ENCODE results near the gene LRP1B.

The LRP1B gene

DNA sequence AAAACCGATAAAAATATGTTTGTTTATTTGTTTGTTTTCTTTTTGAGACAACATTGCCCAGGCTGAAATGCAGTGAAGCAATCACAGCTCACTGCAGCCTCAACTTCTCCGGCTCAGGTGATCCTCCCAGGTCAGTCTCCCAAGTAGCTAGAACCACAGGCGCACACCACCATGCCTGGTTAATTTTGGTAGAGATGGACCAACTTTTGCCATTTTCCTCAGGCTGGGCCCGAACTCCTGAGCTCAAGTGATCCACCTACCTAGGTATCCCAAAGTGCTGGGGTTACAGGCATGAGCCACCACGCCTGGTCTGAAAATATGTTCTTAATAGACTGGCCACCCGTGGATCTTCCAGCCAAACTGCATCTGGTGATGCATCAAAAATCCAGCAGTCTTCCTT lies 1867.9 kb downstream of the LRP1B start:
- no peak for DNase-seq

DNA sequence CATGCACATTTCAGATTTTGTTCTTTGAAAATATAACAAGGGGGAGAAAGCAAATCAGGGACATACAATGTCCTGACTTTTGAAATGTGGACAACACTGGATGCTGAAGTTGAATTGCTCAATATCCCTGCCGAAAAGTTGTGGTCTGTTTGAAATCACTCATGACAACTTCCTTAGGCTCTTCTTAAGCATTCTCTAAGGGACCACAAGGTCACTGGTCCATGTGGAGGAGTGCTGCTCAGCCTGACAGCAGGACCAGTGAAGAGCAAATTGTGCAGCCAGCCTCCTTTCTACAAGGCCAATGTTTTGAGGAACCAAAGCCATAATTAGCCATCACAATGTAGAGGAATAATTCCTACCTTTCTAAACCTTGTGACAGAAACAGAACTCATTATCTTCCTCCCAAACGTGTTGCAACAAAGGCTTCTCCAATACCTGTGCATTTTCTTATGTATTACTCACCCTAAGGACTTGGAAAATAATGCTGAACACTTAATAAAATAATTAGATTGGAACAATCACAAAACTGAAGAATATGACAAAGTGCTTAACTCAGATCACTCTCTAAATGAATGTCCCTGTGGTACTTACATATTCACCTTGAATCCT lies 1873.0 kb downstream of the LRP1B start:
- no peak for DNase-seq

DNA sequence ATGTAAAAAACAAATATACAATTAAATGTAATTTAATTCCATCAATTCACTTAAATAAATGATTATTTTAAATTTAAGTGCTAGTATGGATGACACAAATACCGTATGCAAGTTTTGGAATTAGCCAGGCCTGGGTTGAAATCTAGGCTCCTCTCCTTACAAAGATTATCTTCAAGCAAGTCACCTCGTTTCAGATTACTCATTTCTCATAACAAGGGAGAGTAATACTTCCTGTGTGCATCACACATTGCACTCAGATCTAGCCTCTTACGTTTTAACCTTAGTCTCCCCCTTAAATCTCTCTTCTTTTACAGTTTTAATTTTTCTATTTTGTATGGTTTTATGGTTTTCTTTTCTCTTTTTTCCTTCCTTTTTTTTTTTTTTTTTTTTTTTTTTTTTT lies 1874.7 kb downstream of the LRP1B start:
- no peak for DNase-seq

DNA sequence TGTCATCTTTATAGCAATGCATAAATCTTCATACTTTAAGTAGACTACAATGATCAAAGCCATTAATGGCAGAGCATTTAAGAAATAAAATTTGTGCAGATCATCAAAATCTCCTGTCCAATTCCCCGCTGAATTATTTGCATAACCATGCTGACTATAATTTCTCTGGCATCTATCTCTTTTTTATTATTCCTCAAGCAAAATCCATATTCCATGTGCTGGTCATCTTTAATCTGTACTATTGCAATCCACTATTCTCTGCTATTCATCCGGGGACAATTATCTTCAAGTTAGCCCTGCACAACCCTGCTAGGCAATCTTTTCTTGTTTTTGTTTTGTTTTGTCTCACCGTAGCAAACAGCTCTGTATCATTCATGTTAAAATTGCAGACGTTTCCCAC lies 1881.0 kb downstream of the LRP1B start:
- DNase-seq: no peak

DNA sequence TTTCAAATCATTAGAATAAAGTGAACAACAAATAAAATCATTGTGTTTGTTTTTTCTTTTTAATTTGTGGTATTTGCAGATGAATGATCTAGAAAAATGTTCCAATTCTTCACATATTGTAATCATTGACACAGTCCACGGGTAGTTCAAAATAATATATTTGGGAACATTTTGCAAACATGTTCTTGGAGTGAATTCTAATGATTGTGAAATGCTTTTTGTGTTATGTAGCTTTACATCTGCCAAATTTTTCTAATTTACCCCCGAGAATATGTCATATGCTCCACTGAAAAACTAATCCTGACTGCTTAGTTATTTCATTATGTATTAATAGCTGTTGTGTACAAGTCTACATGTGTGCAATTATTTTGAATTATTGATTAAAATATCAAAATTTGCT lies 1882.2 kb downstream of the LRP1B start:
- no peak for DNase-seq

DNA sequence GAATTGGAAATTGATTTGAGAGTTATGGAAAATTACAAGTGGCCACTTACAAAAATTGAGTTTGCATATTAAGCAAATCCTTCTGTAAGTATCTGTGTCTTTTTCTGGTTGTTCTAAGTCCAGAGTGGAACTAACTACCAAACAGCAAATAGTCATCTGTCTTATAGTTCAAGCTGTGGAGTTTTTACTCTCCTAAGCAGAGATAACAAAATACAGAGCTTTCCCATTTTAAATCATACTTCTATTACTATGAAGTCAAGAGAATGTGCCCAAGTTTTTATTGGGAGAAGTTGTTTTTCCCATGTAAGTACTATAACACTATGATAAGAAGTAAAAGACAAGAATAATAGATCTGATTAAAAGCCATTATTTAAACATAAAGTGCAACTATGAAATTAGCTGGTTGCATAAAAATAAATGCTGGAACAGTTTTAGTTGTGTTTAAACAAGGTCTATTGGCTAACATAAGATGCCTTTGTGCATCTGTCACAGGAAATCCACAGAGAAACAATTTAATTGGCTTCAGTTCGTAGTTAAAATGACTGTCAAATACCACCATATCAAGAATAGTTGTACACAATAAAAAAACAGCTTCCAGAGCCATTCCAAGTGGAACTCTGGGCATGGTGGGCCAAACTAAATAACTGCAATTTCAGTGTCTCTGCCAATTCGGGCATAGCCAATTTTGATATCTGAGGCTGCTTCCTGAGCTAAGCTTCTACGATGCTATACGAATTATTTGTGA lies 1883.2 kb downstream of the LRP1B start:
- DNase-seq: no peak

DNA sequence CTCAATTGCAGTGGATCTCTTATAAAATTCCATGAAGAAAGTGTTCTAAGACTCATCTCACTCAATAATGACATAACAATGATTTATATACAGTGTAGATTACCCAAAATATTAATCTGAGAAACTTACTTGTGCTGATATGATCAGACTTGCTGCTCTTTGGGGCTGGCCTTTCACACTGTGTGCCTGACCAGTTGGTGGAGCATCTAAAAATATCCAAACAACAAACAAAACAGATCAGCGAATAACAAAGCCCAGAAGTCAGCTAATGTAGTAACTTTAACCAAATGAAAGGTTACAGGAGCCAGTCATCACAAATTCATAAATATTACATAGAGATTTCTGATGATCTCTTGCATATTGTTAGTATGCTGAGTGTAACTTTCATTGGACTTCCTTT lies 1883.9 kb downstream of the LRP1B start:
- no peak for DNase-seq

DNA sequence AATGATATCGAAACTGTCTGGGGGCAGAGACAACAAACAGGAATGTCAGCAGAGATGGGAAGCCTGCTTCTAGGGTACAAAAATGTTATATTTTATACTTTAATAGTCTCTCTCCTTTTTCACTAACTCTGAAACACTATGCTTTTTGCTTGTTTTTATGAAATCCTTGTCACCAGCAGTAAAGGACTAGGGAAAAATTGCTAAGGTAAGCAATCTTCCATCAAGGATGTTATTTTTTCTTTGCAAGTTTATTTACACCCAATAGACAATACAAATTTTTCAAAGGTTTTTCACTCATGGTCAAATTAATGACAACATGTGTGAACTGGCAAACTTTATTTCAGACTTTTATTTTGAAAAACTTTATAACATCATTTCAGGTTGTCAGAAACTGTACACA lies 1884.8 kb downstream of the LRP1B start:
- DNase-seq: no peak

DNA sequence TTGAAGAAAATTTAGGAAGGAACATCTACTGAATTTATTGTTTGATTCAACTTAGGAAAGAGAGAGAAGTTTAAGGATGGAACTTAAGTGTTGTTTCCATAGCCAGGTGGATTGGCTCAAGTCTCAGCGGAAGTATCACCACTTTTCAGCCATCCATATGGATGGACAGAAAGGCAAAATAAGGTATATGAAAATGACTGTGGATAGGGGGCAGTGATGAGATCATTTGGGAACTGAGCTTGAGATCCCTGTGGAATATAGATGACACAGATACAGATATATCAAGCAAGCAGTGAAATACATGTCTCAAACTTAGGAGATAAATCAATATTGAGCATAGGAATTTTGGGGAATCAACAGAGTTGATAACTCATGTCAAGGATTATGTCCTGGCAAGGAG lies 1887.9 kb downstream of the LRP1B start:
- DNase-seq: no peak

DNA sequence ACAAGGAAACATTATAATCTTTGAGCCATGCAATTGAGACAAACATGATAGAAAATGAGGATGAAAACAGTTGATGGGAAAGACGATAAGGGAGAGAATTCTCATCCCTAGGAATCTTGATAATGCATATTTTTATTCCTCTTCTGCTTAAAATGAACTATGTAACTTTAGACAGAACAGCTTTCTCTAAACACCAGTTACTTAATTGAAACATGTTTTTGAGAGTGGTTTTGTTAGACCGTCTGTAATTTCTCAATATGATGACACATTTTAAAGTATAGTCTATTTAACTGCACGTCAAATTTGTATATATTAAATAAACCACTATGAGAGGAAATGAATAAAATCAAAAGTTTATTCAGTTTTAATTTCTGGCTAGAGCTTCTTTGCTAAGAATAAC lies 1896.7 kb downstream of the LRP1B start:
- no peak for DNase-seq

DNA sequence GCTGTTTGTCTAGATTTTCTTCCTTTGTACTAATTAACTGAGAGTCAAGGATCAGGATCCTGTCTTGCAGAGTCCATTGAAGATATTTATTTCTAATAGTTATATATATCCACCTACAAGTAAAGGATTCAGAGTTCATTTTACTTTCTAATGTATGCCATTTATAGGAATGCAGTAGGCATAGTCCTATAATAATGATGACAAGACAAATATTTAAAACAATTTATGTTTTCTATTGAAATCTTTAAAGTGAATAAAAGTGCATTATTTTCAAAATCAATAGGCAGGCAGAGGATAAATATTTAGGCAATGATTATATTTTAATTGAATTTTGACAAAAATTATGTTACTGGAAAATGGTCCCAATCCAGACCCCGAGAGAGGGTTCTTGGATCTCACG lies 1919.9 kb downstream of the LRP1B start:
- DNase-seq: no peak

DNA sequence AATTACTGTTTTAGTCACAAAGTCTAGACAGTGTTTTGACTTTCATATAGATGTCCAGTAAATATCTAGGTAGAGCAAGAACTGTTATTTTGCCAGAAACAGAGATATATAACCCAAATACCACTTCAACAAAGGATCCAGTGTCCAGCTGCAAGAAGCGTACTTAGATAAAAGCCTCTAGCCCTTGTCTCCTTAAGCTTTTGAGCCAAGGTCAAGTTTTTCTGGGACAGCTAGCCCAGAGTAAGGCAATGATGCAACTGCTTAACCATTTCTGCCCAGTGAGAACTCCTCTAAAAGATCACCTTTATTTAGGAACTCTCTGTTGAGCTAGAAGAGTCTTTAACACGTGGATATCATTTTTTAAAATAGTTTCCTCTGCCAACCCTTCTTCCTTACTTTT lies 1925.7 kb downstream of the LRP1B start:
- DNase-seq: no peak

DNA sequence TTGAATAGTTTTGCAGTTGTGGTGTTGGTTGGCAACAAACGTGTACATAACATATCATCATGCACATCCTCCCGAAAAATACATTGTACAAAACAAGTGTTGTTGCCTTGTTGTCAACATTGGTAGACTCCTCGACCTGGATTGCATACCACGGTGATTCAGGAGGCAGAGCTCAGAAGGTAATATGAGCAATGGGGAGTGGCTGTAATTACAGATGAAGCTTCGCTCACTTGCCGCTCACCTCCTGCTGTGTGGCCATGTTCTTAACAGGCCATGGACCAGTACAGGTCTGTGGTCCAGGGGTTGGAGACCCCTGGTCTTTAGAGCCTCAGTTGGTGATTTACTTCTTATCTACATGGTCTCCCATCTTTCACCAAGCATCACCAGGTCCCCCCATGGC lies 1927.5 kb downstream of the LRP1B start:
- DNase-seq: no peak

DNA sequence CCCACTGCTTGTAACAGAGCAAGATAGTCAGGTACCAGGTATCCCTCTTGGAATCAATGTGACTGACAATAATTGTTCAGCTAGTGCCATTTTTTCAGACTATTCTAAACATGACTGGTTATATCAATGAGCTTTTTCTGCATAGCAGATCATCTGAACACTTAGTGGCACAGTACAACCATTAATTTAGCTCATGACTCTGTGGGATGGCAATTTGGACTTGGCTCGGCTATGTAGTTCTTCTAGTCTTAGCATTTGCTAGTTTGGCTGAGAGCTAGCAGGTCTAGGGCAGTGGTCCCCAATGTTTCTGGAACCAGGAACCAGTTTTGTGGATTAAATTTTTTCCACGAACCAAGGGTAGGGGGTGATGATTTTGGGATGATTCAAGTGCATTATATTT lies 1929.2 kb downstream of the LRP1B start:
- DNase-seq: no peak

DNA sequence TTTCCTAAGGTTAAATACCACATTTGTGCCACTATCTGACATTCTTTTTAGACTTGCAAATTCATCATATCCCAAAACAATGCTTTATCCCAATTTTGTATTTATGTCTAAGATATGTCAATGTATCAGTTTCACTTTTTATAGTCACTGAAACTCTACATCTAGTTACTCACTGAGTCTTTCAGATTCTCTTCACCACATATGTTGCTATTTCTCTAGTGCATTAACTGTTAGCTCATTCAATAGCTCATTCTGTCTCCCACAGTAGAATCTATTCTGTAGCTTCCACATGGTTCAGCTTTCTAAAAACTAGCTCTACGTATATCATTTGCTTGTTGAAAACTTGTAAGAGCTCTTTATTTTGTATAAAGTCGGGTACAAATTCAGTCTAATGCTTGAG lies 1930.1 kb downstream of the LRP1B start:
- no peak for DNase-seq

DNA sequence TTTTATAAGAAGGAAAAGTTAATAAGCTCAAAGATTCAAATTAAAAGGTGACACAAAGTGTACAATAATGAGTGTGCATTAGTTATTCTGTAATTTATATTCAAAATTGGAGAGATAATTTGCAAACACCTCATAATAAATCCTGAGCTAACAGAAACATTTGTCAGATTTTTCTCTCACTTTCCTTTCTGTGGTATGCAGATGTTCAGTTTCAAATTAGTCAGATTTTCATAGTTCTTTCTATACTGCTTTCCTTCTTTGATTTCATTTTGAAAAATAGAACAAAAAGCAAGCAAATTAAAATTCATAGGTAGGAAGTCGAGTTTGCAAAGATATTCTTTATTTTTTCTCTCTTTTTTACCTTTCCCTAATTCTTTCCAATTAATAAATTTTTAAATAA lies 1930.5 kb downstream of the LRP1B start:
- no peak for DNase-seq

DNA sequence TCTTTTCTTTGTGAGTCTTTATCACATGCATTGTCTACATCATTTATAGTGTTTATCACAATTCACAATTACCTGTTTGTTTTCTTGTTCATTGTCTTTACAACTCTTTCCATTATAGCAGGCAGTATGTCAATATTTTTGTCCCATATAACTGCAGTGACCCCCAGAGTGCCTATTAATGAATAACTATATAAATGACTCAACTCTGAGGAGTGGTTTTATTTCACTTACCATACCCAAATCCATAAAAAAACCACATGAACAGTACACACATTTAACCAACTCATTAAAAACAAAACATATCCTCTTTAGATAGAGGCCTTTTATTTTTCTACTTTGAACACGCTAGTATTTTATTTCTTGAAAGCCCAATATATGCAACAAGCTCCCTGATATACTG lies 1931.5 kb downstream of the LRP1B start:
- DNase-seq: no peak

DNA sequence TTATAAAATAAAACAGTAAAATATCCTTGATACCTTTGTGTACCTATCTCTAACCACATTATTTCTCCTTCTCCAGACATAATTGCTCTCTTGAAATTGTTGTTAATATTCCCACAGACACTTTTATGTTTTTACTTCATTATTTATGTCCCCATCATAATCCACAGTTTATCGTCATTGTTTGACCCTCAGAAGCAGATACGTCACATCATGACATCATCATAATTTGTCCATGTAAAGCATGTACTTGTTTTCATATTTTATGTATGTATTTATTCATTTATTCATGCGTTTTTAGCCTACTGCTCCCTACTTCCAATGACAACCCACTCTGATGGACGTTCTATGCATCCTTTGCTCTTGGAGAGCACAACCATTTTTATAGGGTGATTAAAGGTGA lies 1943.7 kb downstream of the LRP1B start:
- DNase-seq: no peak

DNA sequence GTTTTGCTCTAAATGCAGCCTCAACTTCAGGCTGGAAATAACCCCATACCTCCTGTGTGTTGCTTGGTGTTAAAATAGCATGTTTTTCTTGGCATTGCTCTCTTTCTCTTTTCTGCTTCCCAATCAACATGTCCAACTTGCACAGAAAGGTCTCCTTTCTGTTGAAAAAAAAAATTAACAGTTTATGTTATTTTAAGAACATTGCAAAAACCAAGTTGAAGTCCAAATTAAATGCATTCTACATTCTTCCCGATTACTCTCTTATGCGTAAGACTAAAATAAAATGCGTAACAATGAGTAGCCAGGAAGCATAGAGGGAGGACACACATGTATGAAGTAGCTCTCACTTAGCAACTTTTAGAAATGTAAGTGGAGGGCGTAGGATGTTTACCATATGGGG lies 1944.5 kb downstream of the LRP1B start:
- DNase-seq: no peak

DNA sequence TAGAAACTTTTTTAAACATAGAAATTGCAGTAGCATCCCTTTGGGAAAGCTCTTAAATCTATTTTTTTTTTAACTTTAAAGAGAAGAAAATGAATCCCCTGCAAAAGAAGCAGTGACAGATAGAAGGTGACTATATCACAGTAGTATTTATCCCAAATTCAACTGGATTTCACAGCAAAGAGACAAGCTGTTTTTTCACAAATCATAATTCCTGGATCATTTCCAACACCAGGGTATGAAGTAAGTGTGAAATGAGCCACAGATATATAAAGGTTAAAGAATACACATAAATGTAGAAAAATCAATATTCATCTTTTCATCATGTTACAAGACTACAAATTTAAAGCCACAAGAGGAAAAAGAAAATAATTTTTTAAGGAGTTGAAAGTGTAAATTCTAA lies 1945.7 kb downstream of the LRP1B start:
- DNase-seq: no peak

DNA sequence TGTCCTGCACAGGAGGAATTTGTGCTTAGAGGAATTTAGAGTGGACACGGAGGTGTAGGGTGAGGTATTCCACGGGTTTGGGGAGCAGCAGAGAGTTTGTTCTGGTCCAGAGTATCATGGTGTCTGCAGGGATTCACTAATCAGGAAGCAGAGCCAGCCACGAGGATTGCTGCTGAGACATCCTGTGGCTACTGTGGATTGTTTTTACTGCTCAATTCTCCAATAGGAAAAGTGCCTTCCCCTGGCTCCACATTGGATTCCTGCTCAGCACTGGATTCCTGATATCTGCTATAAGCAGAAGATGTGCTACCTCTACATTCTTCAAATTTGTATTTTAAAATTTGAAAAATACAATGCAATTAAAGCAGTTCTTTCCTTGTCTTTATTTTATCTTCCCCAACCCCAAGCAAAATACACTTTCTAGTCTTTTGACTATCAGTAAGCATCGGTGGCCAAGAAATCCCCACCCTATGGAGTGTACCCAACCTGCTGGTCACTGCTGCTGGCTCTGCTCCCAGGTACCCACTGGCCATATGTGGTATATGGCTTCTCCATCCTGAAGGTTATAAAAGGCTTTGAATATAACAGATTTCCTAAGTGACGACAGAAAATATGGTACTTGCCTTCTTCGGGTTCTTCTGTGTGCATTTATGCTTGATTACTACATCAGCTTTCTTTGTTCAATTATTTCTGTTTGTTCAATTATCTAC lies 1947.6 kb downstream of the LRP1B start:
- no peak for DNase-seq

Measured in activated CD4-positive, alpha-beta T cell treated with anti-CD3 and anti-CD28 coated beads, Interleukin-2, amount 50 U/mL, for 1 hour (primary cell).